Measurements from ENCODE around the gene CCDC154.

Gene CCDC154

DNA sequence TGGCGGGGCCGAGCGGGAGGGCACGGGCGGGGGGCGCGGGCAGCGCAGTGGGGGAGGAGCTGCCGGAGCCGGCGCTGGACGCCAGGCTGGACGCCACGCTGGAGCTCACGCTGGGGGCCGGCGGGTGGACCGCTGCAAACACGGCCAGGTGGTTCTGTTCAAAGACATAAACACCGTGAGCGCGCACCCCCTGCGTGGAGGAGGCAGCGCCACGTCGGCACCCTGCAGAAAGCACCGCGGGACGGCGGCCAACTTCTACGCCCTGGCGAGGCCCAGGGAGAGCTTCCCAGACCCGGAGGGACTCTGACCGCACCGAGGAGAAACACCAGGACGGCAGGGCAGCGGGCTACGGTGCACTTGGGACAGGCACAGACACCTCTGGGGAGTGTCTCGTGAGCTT, 59.1 kb downstream of the CCDC154 start:
- CTCF ChIA-PET = interaction anchor here (0.7 kb wide), 1 partner anchor 670 kb away, joined by 4 read pairs; no protein-coding TSS in a partner anchor

More for the DNA sequence above, 59.1 kb downstream of the CCDC154 start:
- H3K27ac ChIP-seq = no peak overlapping the region
- POLR2A ChIA-PET (ENCODE audit: low non-redundant PET) = no interaction called here
- DNase-seq (ENCODE audit: low spot score) = no peak
- TF ChIP-seq, protein P1, sequence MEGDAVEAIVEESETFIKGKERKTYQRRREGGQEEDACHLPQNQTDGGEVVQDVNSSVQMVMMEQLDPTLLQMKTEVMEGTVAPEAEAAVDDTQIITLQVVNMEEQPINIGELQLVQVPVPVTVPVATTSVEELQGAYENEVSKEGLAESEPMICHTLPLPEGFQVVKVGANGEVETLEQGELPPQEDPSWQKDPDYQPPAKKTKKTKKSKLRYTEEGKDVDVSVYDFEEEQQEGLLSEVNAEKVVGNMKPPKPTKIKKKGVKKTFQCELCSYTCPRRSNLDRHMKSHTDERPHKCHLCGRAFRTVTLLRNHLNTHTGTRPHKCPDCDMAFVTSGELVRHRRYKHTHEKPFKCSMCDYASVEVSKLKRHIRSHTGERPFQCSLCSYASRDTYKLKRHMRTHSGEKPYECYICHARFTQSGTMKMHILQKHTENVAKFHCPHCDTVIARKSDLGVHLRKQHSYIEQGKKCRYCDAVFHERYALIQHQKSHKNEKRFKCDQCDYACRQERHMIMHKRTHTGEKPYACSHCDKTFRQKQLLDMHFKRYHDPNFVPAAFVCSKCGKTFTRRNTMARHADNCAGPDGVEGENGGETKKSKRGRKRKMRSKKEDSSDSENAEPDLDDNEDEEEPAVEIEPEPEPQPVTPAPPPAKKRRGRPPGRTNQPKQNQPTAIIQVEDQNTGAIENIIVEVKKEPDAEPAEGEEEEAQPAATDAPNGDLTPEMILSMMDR (conservative IDR thresholded peaks at IDR 0.05; ENCODE audit: low read depth) = no peak

All from RWPE1 (cell line).